GM20000 (cell line): ENCODE measurements around the gene PCDHGC5.

ENCODE experiments used
- DNase-seq: peaks from one replicate; pipeline ENCODE4 v3.0.0; 2012; ENCODE audit warnings: low spot score
- TF ChIP-seq, protein P1 (sequence below): IDR thresholded peaks from 2 replicates; pipeline ENCODE4 v1.5.1; 2012; ENCODE audit warnings: mild to moderate bottlenecking, control low read depth; ENCODE audit errors: extremely low read depth, missing control alignments

Gene PCDHGC5

DNA sequence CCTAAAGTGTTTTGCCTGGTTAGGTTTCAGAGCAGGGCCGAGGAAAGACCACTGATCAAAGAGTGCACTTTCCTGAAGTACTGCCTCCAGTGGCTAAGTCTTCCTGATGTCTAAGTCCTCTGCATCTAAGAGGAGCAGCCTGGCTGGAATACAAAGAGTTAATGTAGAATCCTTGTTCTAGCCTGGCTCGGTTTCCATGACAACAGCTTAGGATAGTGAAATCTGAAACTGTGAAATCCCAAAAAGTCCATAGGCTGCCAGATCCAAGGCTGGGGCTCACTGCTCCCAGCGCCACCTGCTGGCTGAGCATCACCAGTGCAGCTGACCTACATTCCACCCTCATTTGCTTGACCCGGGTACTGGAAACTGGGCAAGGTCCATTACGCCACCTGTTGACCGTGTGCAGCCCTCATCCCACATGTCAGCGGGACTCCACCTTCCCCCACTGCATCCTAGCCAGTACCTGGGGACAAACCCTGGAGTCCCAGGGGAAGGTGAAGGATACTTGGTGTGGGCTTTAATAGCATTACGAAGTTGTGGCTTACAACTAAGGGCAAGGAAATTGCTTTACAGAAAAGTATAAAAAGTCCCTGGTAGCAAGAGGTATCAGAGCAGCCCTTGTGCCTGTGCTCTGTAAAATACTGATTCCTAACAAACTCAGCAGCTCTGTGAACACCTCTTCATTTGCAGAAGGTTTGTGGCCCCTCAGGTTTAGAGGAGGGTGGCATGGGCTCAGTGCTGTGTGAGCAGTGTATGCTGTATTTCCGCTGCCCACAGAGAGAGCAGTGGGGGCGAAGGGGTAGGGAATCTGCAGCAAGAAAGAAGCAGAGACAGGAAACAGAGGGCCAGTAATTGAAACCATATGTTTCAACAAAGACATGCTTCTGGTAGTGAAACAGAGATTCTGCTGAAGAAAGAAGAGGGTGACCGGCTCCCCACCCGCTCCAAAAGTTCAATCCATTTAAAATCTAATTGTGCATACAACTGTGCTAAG is 36.0 kb downstream of the PCDHGC5 start:
- peak; percentile 73 for DNase-seq

DNA sequence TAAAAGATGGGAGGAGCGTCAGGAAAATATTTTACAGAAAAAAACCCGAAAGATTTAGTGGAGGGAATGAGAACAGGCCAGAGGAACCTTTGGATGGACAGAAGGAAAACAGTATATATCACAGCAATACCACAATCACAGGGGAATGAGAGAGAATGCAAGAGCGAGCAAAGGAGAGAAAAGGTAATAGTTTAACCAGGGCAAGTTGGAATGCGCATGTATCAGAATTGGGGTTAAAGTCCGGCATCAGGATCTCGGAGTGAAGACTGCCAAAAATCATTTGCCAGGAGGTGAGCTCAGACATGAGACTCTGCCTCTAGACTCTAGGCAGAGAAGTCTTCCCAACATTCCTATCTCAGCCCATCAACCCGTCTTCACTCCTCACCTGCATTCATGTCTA is 36.8 kb downstream of the PCDHGC5 start:
- TF ChIP-seq, protein P1, sequence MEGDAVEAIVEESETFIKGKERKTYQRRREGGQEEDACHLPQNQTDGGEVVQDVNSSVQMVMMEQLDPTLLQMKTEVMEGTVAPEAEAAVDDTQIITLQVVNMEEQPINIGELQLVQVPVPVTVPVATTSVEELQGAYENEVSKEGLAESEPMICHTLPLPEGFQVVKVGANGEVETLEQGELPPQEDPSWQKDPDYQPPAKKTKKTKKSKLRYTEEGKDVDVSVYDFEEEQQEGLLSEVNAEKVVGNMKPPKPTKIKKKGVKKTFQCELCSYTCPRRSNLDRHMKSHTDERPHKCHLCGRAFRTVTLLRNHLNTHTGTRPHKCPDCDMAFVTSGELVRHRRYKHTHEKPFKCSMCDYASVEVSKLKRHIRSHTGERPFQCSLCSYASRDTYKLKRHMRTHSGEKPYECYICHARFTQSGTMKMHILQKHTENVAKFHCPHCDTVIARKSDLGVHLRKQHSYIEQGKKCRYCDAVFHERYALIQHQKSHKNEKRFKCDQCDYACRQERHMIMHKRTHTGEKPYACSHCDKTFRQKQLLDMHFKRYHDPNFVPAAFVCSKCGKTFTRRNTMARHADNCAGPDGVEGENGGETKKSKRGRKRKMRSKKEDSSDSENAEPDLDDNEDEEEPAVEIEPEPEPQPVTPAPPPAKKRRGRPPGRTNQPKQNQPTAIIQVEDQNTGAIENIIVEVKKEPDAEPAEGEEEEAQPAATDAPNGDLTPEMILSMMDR, result no peak
- no peak for DNase-seq

More for the DNA sequence above, 36.0 kb downstream of the PCDHGC5 start:
- TF ChIP-seq, protein P1, result peak; percentile 95

DNA sequence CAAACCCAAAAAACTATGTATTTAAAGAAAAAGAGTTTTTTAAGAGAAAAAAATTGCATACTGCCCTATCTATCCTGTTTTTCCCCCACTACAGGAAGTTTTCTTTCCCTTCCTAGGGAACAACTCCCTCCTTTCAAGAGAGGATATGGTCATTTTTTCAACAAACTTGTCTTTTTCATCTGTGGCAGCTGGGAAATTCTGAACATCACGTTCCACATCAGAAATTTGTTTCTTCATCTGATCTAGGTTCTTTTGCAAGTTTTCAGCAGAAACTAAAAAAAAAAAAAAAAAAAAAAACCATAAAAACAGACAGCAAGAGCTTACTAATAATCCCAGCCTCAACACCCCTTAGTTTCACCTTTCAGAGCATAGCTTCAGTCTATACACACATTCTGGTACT is 38.5 kb downstream of the PCDHGC5 start:
- TF ChIP-seq, protein P1, result no peak
- DNase-seq, result no peak

DNA sequence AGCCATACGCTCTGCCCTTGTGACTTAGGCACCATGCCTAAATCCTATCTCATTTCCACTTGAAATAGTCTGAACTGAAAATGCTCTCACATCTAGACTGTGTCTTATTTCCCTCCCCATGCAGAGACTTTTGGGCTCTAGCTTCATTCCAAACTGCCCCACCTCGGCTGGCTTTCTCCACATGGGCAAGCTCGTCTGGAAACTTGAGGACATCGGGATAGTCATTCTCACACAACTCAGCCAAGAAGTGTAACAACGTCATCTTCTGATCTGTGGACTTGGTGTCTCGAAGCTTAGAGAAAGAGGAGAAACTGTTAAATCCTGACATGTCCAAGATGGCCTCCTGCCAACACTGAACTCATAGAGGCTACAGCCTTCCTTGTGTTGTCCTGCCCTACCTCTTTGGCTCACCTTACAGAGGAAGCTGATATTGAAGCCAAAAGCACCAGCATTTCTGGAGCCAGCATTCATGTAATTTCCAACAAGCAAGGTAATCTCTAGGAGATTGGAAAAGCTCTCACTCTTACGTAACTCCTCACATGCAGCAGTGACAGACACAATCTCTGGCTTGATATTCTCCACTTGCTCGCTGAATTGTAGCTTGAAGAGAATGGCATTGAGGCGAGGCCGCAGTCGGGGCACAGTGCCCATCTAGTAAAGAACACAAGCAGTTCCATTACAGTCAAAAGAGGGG is 39.6 kb downstream of the PCDHGC5 start:
- TF ChIP-seq, protein P1, result no peak
- DNase-seq, result no peak

DNA sequence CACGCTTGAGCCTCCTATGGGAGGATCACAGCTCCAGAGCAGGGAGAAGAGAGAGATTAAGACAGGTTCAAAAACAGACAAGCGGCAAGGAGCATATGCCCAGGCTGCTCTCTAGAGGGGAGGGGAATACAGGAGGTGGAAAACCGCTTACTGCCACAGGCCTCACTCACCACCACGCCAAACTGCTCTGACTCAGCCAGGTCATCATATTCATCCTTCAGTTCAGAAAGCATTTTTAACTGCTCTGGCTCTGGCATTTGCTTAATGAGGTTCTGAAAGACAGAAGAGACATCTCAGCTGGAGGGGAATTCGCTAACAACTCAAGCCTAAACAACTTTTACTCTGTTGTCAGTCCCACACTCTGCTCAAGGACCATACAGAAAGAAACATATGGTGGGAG is 40.1 kb downstream of the PCDHGC5 start:
- no peak for DNase-seq
- TF ChIP-seq, protein P1, result no peak

DNA sequence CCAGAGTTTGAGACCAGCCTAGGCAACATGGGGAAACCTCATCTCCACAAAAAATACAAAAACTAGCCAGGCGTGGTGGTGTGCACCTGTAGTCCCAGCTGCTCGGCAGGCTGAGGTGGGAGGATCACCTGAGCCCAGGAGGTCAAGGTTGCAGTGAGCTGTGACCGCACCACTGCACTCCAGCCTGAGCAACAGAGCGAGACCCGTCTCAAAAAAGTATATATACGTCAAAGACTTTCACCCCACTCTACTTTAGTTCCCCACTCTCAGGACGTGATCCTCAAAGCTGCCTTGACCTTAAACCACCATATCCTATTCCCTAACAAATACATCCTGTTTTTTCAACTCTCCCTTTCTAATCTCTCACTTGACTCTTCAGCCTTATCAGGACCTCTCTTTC is 41.0 kb downstream of the PCDHGC5 start:
- TF ChIP-seq, protein P1, result no peak
- DNase-seq, result no peak

DNA sequence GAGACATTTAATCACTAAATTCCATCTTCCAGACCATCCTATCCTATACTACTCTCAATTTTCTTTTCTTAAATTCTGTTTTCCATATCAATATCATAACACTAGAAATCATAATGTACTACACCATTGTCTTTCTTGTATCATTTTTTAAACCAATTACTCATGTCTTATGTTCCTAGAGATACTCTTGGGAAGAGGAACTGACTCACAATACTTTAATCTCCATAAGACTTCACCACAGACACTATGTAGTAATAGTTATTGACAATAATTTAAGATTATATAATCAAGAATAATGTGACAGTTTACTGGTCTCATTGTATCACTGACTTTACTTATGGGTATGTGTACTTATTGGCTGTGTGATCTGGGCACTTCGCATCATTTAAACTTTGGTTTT is 43.8 kb downstream of the PCDHGC5 start:
- TF ChIP-seq, protein P1, result no peak
- no peak for DNase-seq
